ENCODE measurements around the gene WDR59. TPM values are rescaled to one million over a fixed set of nuclear protein-coding genes. Genes with fewer than 3 reads are reported as not detected.

WDR59 gene
- total RNA-seq, 6 experiments from 2014 or later = 23.2 to 69.5 (median 48.3) TPM

- 68% methylated on average over 4 of the region's 4 CpGs for WGBS (ENCODE audit: insufficient coverage, low coverage, low lambda C conversion rate, missing lambda C conversion rate)
- DNase-seq (no peak), ATAC-seq (no peak)
- Histone ChIP-seq H3K4me3 (no peak overlapping the region), H3K27me3 (no peaks in the 10 kb centered on the region), H3K4me1 (no peaks in the 10 kb centered on the region), H3K36me3 (peaks cover 0 to 63% (median 22%) of the 10 kb centered on the region in 4 donors), H3K27ac (no peak overlapping the region), H3K9me3 (no peaks in the 10 kb centered on the region)
- intact Hi-C loops (cut with DNase I) = no loop called here
- no peak for TF ChIP-seq CTCF (IDR thresholded peaks at IDR 0.05)
- TF ChIP-seq POLR2A (IDR thresholded peaks at IDR 0.05) = no peak
Measured at GRCh38 chr16:74951681-74952080, 33.2 kb downstream of the WDR59 start.

- intact Hi-C loops (cut with DNase I) = no loop called here
- Histone ChIP-seq H3K9me3 (no peaks in the 10 kb centered on the region), H3K4me1 (no peaks in the 10 kb centered on the region), H3K36me3 (peaks cover 0 to 63% (median 24%) of the 10 kb centered on the region in 4 donors), H3K4me3 (no peak overlapping the region), H3K27me3 (no peaks in the 10 kb centered on the region), H3K27ac (no peak overlapping the region)
- WGBS (ENCODE audit: insufficient coverage, low coverage, low lambda C conversion rate, missing lambda C conversion rate) = 91% methylated on average over 8 of the region's 11 CpGs
- no peak for DNase-seq
- no peak for ATAC-seq
- TF ChIP-seq POLR2A (IDR thresholded peaks at IDR 0.05) (no peak), CTCF (IDR thresholded peaks at IDR 0.05) (no peak)
Measured at GRCh38 chr16:74951206-74951605, 33.7 kb downstream of the WDR59 start.

GRCh38 chr16:74950511-74950910 is 34.4 kb downstream of the WDR59 start:
- Histone ChIP-seq H3K4me1 (no peaks in the 10 kb centered on the region), H3K27me3 (no peaks in the 10 kb centered on the region), H3K4me3 (no peak overlapping the region), H3K9me3 (no peaks in the 10 kb centered on the region), H3K36me3 (peaks cover 0 to 58% (median 22%) of the 10 kb centered on the region in 4 donors), H3K27ac (no peak overlapping the region)
- ATAC-seq (no peak), DNase-seq (no peak)
- intact Hi-C loops (cut with DNase I) = no loop called here
- TF ChIP-seq POLR2A (IDR thresholded peaks at IDR 0.05) = no peak
- no peak for TF ChIP-seq CTCF (IDR thresholded peaks at IDR 0.05)
- WGBS (ENCODE audit: insufficient coverage, low coverage, low lambda C conversion rate, missing lambda C conversion rate) = 93% methylated on average over 2 of the region's 7 CpGs

- no peak for TF ChIP-seq CTCF (IDR thresholded peaks at IDR 0.05)
- TF ChIP-seq POLR2A (IDR thresholded peaks at IDR 0.05) = no peak
- WGBS (ENCODE audit: insufficient coverage, low coverage, low lambda C conversion rate, missing lambda C conversion rate) = 100% methylated on average over 3 of the region's 3 CpGs
- no peak for ATAC-seq
Measured at GRCh38 chr16:74949309-74949708, 35.6 kb downstream of the WDR59 start.

GRCh38 chr16:74944466-74944865 is 40.5 kb downstream of the WDR59 start:
- TF ChIP-seq CTCF (IDR thresholded peaks at IDR 0.05) (no peak), POLR2A (IDR thresholded peaks at IDR 0.05) (no peak)
- Histone ChIP-seq H3K36me3 (peaks cover 0 to 42% (median 16%) of the 10 kb centered on the region in 4 donors), H3K27me3 (no peaks in the 10 kb centered on the region), H3K4me3 (no peak overlapping the region), H3K9me3 (no peaks in the 10 kb centered on the region), H3K27ac (no peak overlapping the region), H3K4me1 (peaks cover 0 to 12% (median 0%) of the 10 kb centered on the region in 4 donors)
- no peak for DNase-seq
- ATAC-seq = no peak
- intact Hi-C loops (cut with DNase I) = no loop called here
- WGBS (ENCODE audit: insufficient coverage, low coverage, low lambda C conversion rate, missing lambda C conversion rate) = 94% methylated on average over 6 of the region's 6 CpGs

More at GRCh38 chr16:74949309-74949708, 35.6 kb downstream of the WDR59 start:
- no peak overlapping the region for H3K4me3 ChIP-seq
- H3K9me3 ChIP-seq = no peaks in the 10 kb centered on the region
- H3K27me3 ChIP-seq = no peaks in the 10 kb centered on the region
- H3K27ac ChIP-seq = no peak overlapping the region
- DNase-seq = no peak
- intact Hi-C loops (cut with DNase I) = no loop called here
- peaks cover 0 to 46% (median 18%) of the 10 kb centered on the region in 4 donors for H3K36me3 ChIP-seq
- H3K4me1 ChIP-seq = no peaks in the 10 kb centered on the region

Measured in right lobe of liver (tissue), 6 donors.